GM21528 (cell line): ENCODE data around the gene ATXN7L2.

ENCODE experiments used
- ATAC-seq: cut with Tn5 transposase; IDR thresholded peaks from one replicate; pipeline ENCODE4 v1.9.1; 2021; ENCODE audit warnings: mild to moderate bottlenecking, moderate library complexity; ENCODE audit not compliant: unreplicated experiment, low FRiP score

Gene ATXN7L2

DNA sequence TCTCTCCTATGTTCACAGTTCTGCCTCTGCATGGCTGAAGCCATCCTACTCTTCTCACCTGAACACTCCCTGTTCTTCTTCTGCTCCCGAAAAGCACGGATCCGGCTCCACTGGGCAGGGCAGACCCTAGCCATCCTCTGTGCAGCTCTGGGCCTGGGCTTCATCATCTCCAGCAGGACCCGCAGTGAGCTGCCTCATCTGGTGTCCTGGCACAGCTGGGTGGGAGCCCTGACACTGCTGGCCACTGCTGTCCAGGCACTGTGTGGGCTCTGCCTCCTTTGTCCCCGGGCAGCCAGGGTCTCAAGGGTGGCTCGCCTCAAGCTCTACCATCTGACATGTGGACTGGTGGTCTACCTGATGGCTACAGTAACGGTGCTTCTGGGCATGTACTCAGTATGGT is 12.0 kb downstream of the ATXN7L2 start:
- no peak for ATAC-seq

DNA sequence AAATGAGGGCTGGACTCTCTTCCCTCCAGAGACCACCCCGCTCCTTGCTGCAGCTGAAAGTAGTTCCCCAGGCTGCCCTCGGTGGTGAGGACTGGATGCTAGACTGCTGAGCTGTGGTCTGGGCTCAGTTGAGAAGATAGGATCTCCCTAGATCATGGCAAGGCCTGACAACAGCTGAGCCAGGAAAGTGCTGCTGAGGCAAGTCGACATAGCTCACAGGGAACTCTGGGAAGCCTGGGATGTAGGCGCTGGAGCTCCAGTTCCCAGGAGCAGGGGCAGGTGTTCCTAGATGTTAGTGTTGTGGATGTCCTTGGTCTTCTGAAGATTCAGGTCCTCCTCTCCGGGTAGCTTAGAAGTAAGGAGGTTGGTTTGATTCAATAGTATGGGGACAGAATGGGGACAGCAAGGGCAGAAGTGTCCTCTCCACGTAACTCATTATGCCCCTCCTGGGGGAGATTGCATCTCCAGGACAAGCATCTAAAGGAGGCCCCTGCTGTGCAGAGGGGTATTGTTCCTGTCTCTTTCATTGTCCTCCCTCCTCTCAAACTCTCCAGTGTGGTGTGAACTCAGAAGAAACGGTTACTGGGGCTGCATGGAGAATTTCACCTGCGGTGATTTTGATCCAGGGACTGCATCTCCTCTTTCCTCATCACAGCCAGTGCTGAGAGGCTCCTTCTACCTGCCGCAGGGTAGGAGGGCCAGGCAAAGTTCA is 13.9 kb downstream of the ATXN7L2 start:
- no peak for ATAC-seq

DNA sequence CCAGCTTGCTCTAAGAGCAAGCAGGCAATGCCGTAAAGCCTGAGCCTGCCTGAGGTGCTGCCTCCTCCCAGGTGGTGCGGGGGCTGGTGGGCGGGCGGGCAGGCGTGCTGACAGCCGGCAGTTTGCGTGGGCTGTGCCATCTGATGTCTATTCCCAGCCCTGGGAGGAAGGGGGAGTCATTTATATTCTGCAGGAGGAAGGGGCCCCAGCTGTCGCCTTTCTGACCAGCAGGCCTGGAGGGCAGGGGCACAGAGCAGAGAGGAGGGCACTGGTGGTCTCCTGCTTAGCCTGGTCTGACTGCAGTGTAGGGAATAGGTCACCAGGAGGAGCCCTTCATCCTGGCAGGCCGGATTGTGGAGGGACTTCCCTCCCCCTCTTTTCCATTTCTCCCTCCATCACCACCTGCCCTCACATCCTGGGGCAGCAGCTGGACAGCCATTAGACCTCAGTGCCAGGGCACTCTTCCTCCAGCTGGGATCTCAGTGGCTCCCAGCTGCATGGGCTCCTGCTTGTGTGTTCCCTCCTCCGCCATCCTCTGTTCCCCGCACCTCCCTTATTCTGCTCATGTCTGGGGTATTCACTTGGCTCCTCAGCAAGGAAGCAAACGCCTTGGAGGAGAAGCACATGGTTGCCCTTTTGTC is 14.6 kb downstream of the ATXN7L2 start:
- no peak for ATAC-seq

DNA sequence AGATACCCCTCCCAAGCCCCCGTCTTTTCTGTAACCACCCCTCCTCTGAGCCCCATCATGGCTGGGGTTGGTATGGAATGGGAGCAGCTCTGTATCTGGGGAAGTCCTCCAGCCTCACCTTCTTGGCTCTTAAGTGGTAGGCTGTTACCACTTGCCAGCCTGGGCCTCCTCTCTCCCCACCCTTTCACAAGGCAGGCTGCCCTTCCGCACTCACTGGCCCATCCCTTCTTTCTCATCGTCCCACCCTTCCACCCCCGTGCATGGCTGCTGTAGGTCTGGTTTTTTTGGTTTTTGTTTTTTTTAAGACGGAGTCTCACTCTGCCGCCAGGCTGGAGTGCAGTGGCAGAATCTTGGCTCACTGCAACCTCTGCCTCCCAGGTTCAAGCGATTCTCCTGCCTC is 15.4 kb downstream of the ATXN7L2 start:
- no peak for ATAC-seq

DNA sequence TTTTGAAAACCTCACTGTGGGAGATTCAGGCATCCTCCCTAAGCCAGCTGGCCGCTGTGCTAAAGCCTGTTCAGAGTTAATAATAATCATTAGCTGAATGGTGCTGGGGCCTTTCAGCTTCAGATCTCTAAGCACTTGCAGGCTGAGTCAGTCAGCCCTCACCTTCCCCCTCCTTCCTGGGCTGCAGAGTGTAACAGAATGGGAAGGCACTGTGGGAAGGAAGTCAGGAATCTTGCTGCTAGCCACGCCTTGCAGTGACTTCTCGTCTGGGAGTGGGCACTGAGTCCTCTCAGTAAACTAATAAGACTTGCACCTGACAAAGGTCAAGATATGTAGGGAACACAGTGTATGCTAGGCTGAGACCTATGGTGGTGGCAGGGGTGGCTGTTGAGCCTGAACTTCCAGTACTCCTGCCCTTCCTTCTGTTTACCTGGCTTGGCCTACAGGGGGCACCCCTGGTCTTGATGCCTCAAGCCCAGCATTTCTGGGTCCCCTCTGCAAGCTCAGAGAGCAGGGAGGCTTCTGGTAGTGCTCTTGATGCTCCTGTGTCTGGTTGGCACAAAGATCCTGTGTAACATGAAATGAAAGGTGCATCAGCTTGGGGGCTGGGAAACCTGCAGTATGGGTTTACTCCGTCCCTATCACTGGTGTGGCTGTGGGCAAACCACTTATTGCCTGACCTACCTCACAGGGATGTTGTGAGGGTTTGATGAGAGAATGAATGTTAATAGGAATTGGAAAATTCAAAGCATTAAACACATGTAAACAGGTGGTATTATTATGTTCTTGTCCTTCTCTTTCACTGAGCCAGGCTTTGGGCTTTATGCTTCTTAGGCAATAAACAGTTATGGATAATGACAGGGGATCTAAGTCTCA is 16.2 kb downstream of the ATXN7L2 start:
- ATAC-seq = no peak

DNA sequence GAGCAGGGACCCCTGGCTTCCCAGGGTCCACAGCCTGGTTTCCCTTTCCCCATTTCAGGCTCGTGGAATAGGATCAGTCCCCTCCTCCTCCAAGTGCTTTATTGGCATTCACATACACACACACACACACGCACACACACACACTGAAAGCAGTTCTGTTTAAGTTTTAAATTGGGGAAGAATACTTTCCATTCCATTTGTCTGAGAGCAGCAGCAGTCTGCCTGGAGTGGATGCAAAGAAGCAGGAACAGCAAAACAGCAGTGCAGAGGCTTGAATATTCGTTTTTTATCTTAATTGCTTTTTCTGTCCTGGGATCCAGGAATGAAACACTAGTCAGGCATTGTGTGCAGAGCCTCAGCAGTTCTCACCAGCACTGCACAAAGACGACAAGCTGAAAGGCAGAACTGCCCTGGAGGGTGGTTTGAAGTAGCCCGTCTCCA is 17.3 kb downstream of the ATXN7L2 start:
- no peak for ATAC-seq

DNA sequence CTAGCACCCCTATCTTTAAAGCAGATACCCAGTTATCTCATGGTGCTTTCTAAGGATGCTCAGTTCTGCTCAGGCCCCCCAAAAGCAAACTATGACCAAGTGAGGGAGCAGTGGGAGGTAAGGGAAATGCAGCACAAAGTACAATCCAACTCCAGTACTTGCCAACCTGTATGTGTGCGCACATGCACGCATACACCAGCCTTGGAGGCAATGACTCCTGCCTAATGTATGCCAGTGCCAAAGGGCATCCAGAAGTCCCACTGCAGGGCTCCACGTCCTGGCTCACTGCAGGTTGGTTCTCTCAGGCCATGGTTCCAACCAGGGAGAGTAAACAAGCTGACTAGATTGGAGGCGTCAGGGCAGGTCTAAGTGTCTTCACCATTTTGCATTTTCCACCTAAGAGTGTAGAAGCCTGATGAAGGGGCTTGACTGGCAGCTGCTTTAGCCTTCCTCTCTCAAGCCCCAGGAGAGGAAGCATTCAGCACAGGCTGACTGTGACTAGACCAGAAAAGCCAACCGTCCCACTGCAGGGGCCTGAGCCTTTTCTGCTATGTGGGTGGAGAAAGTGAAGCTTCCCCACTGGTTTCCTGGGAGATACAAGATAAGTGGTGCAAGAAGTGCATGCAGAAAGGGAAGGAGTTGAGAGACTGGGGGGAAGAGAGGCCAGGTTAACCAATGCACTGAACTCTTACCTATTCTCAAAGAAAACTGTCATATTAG is 18.1 kb downstream of the ATXN7L2 start:
- ATAC-seq = no peak

DNA sequence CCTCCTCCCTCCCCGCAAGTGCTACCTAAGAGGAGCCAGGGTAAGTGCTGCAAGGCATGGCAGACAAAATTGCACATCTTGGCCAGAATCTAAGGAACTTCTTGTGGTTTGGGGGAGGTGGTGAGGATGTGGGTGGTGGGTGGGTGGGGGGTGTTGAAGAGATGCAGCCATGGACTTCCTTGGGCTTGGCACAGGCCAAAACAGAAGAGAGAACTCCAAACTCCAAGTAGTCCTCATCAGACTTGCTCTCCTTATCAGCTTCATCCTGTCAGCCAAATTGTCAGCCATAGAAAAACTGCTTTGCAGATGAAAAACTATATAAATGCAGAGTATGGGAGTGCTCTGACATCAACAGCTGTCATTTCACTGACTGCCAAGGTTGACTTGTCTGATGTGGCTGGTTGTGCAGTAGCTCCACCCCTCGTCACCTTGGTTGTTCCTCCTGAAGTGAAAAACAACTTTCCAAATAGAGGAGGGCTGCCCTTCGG is 18.7 kb downstream of the ATXN7L2 start:
- no peak for ATAC-seq

DNA sequence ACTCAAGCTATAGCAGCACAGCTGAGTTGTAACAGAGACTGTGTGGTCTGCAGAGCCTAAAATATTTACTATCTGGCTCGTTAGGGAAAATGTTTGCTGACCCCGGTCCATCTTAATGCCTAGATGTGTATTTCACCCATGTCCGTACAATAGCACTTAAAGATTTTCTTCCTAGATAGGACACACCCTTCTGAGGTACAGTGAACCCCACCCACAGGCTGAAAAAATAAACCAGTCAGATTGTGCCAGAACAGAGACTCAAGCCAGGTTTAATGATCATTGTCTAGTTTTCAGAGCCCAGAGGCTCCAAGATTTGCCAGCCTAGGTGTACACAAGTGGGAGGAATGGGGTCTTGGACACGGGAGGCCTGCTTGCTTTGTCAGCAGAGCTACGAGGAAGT is 20.2 kb downstream of the ATXN7L2 start:
- ATAC-seq = no peak

DNA sequence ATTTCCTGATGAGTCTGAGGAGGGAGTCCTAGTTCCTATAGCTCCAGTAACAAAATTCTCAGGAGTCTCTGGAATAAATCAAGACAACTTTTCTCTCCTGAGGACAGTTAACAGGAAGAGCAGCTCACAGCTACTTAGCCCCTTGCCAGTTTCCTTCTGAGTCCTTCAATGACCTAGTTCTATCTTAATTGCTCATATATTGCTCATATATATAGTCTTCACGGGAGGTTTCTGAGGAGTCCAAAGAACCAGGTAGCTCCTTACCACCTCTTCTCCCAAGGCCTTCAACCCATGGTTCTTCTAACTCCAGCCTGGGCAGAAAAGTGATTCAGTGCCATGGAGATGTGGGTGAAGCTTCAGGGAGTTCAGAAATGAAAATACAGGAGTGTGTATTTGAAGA is 21.3 kb downstream of the ATXN7L2 start:
- ATAC-seq = no peak

DNA sequence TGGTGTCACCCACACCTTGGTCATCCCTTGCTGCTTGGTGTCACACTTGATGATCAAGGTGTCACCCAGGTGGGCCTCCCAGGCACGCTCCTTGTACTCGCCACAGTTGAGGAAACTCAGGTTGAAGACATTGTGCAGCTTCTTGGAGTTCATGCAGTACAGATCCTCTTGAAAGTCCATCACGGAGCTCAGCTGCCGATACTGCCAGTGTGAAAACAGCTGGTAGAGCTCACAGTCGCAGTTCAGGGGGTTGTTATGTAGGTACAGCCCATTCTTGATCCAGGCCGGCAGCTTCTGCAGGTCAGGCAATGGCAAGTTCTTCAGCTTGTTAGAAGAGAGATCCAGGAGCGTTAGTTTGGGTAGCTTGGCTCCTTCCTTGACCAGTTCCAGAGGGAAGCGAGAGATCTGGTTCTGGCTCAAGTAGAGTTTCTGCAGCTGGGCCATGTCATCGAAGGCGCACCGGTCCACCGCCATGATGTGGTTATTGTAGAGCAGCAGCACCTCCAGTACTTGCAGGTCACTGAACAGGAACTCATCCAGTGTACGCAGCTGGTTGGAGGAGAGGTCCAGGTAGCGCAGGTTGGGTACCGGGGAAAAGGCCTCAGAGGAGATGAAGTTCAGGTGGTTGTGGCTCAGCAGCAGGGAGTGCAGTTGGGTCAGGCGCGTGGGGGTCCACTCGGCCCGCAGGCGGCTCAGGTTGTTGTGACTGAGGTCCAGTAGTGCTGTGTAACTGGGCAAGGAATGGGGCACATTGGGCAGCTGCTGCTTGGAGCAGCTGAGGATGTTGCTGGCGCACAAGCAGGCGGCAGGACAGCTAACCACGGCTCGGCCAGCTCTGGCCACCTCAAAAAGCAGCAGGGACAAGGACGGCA is 24.5 kb downstream of the ATXN7L2 start:
- no peak for ATAC-seq

DNA sequence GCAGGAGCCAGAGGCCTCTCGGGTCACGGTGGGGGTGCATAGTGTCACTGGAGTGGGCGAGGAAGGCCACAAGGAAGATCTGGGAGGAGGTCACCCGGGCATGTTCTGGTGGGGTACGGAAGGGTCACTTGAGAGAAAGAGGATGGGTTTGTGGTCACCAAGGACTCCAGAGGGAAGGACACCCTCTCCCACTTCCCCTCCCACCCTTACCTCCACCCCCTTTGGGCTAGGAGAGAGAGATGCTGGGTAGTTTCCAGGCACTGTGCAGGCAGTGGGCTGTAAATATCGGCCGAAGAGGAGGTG is 25.1 kb downstream of the ATXN7L2 start:
- no peak for ATAC-seq

DNA sequence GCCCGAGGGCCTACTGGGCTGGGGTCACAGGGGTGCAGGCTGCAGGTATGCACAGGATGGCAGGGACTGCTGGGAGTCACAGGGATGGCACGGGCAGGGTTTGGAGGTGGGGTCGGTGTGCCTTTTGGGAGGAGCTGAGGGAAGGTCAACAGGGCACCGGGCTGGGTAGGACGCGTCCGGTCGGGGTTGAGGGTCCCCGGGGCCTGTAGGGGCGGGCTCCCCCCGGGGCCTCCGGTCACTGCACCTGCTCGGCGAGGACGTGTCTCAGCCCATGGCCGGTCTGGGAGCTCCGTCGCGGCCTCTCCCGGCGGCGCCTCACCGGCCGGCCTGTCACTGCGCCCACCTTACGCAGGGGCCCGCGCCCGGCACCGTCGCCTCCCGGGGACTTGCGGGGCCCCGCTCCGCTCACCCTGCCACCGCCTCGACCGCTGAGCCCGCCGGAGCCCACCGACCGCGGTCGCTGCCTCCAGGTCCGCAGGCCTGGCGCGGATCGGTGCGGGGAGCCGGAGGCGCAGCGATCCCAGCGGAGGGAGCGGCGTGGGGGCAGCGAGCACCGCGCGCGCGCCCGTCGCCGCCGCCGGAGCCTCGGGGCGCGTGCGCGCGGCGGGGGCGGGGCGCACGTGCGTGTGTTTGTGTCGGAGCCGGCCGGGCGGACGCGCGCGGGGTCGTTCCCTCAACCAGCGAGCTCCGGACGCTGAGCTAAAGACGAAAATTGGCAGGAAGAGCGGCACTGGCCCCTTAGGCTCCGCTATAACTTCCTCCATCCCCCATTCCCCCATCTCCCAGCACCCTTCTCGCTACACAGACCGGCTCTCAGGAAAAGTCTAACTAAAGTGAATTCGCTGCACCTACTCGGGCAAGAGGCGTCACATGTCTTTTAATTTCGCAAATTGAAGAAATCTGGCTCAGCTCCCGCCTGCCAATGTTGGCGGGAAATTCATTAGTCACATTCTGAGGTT is 25.8 kb downstream of the ATXN7L2 start, which contains the start of gene AMIGO1:
AMIGO1 (minus strand) TSS at position 552 of the 959 bp plus-strand sequence. CDS start 815 bp downstream, outside the sequence.
- ATAC-seq = no peak

DNA sequence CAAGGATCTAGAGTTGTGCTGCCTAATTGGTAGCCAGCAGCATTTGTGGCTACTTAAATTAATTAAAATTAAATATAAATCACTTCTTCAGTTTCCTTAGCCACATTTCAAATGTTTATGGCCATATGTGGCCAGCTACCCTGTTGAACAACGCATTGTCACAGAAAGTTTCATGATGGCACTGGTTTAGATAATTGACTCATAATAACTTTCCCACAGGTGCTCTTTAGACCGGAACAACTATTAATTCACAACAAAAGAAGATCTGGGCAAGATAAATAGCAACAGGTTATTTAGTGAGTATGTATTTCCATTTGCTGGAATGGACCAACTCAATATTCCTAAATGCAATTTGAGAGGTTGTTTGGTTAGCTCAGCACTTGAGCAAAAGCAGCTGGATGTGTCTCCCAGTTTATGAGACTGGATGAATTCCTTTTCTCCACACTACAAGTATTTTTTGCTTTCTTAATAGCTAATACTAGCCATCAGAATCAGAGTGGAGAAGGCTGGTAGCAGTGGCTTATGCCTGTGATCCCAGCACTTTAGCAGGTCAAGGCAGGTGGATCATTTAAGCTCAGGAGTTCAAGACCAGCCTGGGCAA is 29.5 kb downstream of the ATXN7L2 start:
- ATAC-seq = no peak

DNA sequence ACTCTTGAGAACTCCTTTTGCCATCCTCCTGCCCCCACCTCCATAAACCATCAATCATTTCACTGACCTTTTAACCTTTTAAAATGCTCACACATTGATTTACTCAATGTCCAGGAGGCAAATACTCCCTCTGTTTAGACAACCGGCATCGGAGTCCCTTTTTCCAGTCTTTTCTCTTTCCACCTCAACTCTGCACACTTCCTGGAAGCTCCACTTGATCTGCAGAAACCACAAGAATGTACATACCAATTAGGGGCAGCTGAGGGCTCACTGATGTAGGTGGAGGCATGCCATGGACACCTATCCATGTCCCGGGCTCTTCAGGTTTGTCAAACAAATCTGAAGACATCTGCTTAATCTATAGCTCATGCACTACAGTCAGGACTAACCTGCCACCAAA is 31.1 kb downstream of the ATXN7L2 start:
- no peak for ATAC-seq

DNA sequence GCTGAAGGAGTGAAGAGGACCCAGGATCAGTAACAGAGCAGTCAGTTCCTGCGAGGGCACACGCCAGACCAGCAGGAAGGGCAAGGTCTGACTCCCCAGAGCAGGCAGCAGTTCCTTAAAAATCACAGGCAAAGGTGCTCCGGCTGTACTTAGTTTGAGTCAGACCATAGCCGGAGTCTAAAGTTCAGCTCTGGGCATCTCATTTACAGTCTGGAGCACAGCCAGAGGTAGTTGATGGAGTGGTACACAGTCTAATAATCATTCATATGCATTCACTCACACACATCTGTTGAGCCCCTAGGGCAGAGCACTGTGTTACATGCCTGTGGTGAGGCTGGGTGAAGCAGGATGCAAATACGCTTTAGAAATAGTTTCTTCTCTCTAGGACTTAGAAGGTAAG is 33.2 kb downstream of the ATXN7L2 start:
- no peak for ATAC-seq

DNA sequence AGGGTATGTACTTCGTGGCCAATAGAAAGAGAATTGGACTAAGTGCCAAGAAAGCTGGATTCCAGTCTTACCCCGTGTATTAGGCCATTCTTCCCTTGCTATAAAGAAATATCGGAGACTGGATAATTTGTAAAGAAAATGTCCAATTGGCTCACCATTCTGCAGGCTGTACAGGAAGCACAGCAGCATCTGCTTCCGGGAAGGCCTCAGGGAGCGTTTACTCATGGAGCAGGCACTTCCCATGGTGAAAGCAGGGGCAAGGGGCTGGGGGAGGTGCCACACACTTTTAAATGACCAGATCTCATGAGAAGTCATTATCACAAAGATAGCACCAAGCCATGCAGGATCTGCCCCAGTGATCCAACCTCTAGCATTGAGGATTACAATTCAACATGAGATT is 33.6 kb downstream of the ATXN7L2 start:
- ATAC-seq = no peak
